H1 (cell line): ENCODE measurements around the gene SSTR4. TPM values are rescaled to one million over a fixed set of nuclear protein-coding genes. Genes with fewer than 3 reads are reported as not detected.

ENCODE experiments used
- CTCF ChIA-PET: fragments of 300-600 bp; sonication (Branson Sonifier 250); formaldehyde crosslinking; loops from one replicate; lab custom pipeline; 2021; ENCODE audit not compliant: partially characterized antibody; lab: Charles Lee
- POLR2A ChIA-PET: fragments of 300-600 bp; sonication (Branson Sonifier 250); formaldehyde crosslinking; loops from one replicate; lab custom pipeline; 2021; ENCODE audit warnings: inconsistent platforms; ENCODE audit not compliant: partially characterized antibody; lab: Charles Lee
- DNase-seq, 2 experiments: peaks; one replicate each; pipeline versions ENCODE4 v3.0.0 to v3.0.0-alpha.2; 2010 to 2022; ENCODE audit warnings: low spot score in 2 of 2, low read depth in 1 of 2, mixed read lengths in 1 of 2
- FAIRE-seq: peaks from 2 replicates; lab custom pipeline; 2011; peaks lifted over from hg19 to GRCh38; lab: Jason Lieb, UNC
- H2AFZ ChIP-seq: 2 replicates; pipeline ENCODE4 v1.8.1; 2012; ENCODE audit warnings: low read length, inconsistent platforms
- H2AK5ac ChIP-seq: 2 replicates; pipeline ENCODE4 v1.6.1; 2013; ENCODE audit warnings: low read depth, low read length
- H2BK120ac ChIP-seq: replicated peaks from 2 replicates; pipeline ENCODE3; 2013; ENCODE audit warnings: low read depth, low read length, inconsistent platforms
- H2BK12ac ChIP-seq: 2 replicates; pipeline ENCODE4 v1.6.1; 2013; ENCODE audit warnings: low read depth, low read length
- H2BK15ac ChIP-seq: 2 replicates; pipeline ENCODE4 v1.6.1; 2013; ENCODE audit warnings: low read length
- H2BK20ac ChIP-seq: 2 replicates; pipeline ENCODE4 v1.6.1; 2013; ENCODE audit warnings: low read length
- H2BK5ac ChIP-seq: 2 replicates; pipeline ENCODE4 v1.6.1; 2013; ENCODE audit warnings: low read depth, low read length
- H3K14ac ChIP-seq: 2 replicates; pipeline ENCODE4 v1.6.1; 2013; ENCODE audit warnings: inconsistent platforms; ENCODE audit not compliant: insufficient read length
- H3K18ac ChIP-seq: 2 replicates; pipeline ENCODE4 v1.6.1; 2013; ENCODE audit warnings: low read length; ENCODE audit errors: extremely low read depth
- H3K23ac ChIP-seq: 2 replicates; pipeline ENCODE4 v1.6.1; 2013; ENCODE audit warnings: inconsistent platforms; ENCODE audit not compliant: insufficient read length
- H3K23me2 ChIP-seq: 2 replicates; pipeline ENCODE4 v1.6.1; 2013; ENCODE audit warnings: low read depth, low read length
- H3K27ac ChIP-seq: 2 replicates; pipeline ENCODE4 v1.6.1; 2011; ENCODE audit warnings: low read depth, low read length, inconsistent platforms
- H3K27me3 ChIP-seq, 4 experiments: replicated peaks in 1 of 4; 1 replicate in 1 of 4; 2 replicates in 3 of 4; pipeline versions ENCODE4 v1.6.1 to v1.8.1; 2011 to 2013; ENCODE audit warnings: low read length in 3 of 4, mild to moderate bottlenecking in 3 of 4, inconsistent platforms in 2 of 4, mixed read lengths in 2 of 4, moderate library complexity in 1 of 4; ENCODE audit not compliant: control insufficient read depth in 3 of 4, insufficient read depth in 3 of 4; ENCODE audit errors: extremely low read depth in 1 of 4
- H3K36me3 ChIP-seq, 4 experiments: 2 replicates each; pipeline versions ENCODE4 v1.6.1 to v1.8.1; 2011 to 2013; ENCODE audit warnings: mild to moderate bottlenecking in 4 of 4, low read length in 3 of 4, moderate library complexity in 2 of 4, control low read depth in 1 of 4, inconsistent platforms in 1 of 4; ENCODE audit not compliant: insufficient read depth in 4 of 4, control insufficient read depth in 2 of 4
- H3K4ac ChIP-seq: replicated peaks from 2 replicates; pipeline ENCODE3; 2013; ENCODE audit warnings: low read length, low read depth, mixed read lengths, inconsistent platforms; ENCODE audit not compliant: insufficient read length
- H3K4me1 ChIP-seq, 4 experiments: replicated peaks in 1 of 4; 1 replicate in 1 of 4; 2 replicates in 3 of 4; pipeline versions ENCODE4 v1.6.1 to v1.8.1; 2011 to 2013; ENCODE audit warnings: low read length in 3 of 4, inconsistent platforms in 2 of 4, mixed read lengths in 1 of 4; ENCODE audit not compliant: insufficient read depth in 4 of 4, control insufficient read depth in 3 of 4
- H3K4me2 ChIP-seq, 2 experiments: 2 replicates each; pipeline versions ENCODE4 v1.6.1 to v1.8.1; 2011 to 2013; ENCODE audit warnings: low read depth in 2 of 2, low read length in 2 of 2, control low read depth in 1 of 2, inconsistent platforms in 1 of 2, mild to moderate bottlenecking in 1 of 2; ENCODE audit not compliant: insufficient read depth in 1 of 2
- H3K4me3 ChIP-seq, 4 experiments: fragments of 200-600, 300-600 bp in 1 of 4; sonication (generic), shearing (Covaris generic), sonication (Bioruptor Twin) in 1 of 4; 2 replicates each; pipeline versions ENCODE4 v1.5.1 to v1.8.1; 2011 to 2016; ENCODE audit warnings: low read length in 4 of 4, low read depth in 3 of 4, control low read depth in 2 of 4, inconsistent platforms in 2 of 4, mild to moderate bottlenecking in 2 of 4, mixed read lengths in 1 of 4, moderate library complexity in 1 of 4; ENCODE audit not compliant: insufficient read depth in 2 of 4; ENCODE audit errors: extremely low read depth in 1 of 4
- H3K56ac ChIP-seq: replicated peaks from 2 replicates; pipeline ENCODE3; 2013; ENCODE audit warnings: low read depth, mild to moderate bottlenecking, mixed read lengths, low read length, inconsistent platforms; ENCODE audit not compliant: insufficient read length
- H3K79me1 ChIP-seq: 2 replicates; pipeline ENCODE4 v1.6.1; 2013; ENCODE audit warnings: low read depth, low read length, control low read depth
- H3K79me2 ChIP-seq, 2 experiments: 2 replicates each; pipeline versions ENCODE4 v1.6.1 to v1.8.1; 2012 to 2013; ENCODE audit warnings: low read length in 2 of 2, mild to moderate bottlenecking in 2 of 2, inconsistent platforms in 1 of 2; ENCODE audit not compliant: insufficient read depth in 2 of 2, control insufficient read depth in 1 of 2
- H3K9ac ChIP-seq, 4 experiments: replicated peaks in 1 of 4; 1 replicate in 1 of 4; 2 replicates in 3 of 4; pipeline versions ENCODE4 v1.6.1 to v1.8.1; 2011 to 2013; ENCODE audit warnings: low read depth in 3 of 4, low read length in 3 of 4, control low read depth in 2 of 4, mild to moderate bottlenecking in 2 of 4, moderate library complexity in 2 of 4, inconsistent platforms in 1 of 4; ENCODE audit errors: extremely low read depth in 1 of 4
- H3K9me3 ChIP-seq, 2 experiments: 2 replicates each; pipeline versions ENCODE4 v1.6.1 to v1.8.1; 2012 to 2013; ENCODE audit warnings: mild to moderate bottlenecking in 2 of 2, moderate library complexity in 2 of 2, control low read depth in 1 of 2, inconsistent platforms in 1 of 2, low read depth in 1 of 2, low read length in 1 of 2, mixed read lengths in 1 of 2; ENCODE audit not compliant: insufficient read depth in 2 of 2
- H4K20me1 ChIP-seq, 2 experiments: replicated peaks in 1 of 2; 2 replicates each; pipeline versions ENCODE3 to v1.8.1; 2011 to 2013; ENCODE audit warnings: inconsistent platforms in 2 of 2, low read length in 2 of 2, mild to moderate bottlenecking in 1 of 2; ENCODE audit not compliant: insufficient read depth in 2 of 2, control insufficient read depth in 1 of 2
- H4K5ac ChIP-seq: 2 replicates; pipeline ENCODE4 v1.6.1; 2013; ENCODE audit warnings: low read length, low read depth, mixed read lengths, inconsistent platforms; ENCODE audit not compliant: insufficient read length
- H4K8ac ChIP-seq: 2 replicates; pipeline ENCODE4 v1.8.0; 2013; ENCODE audit warnings: mild to moderate bottlenecking, moderate library complexity, low read length, inconsistent platforms; ENCODE audit not compliant: insufficient read depth; ENCODE audit errors: extremely low read depth
- H4K91ac ChIP-seq: replicated peaks from 2 replicates; pipeline ENCODE3; 2013; ENCODE audit warnings: low read length, mixed read lengths, inconsistent platforms; ENCODE audit not compliant: insufficient read length
- HDAC2 ChIP-seq, 2 experiments: fragments of 300-600 bp in 1 of 2; sonication (generic) in 1 of 2; IDR thresholded peaks; 2 replicates each; pipeline ENCODE4 v1.6.1; 2011 to 2012; ENCODE audit warnings: low read depth in 2 of 2, low read length in 2 of 2, mild to moderate bottlenecking in 2 of 2, moderate library complexity in 2 of 2, borderline replicate concordance in 1 of 2, inconsistent platforms in 1 of 2
- KDM1A ChIP-seq: fragments of 200-600, 300-600 bp; sonication (generic); IDR thresholded peaks from 2 replicates; pipeline ENCODE4 v1.7.1; 2016; ENCODE audit warnings: mild to moderate bottlenecking, low read length, borderline replicate concordance
- PHF8 ChIP-seq: fragments of 200-600 bp; sonication (generic); conservative IDR thresholded peaks from 2 replicates; pipeline ENCODE4 v1.7.1; 2012; ENCODE audit warnings: low read depth, mild to moderate bottlenecking, inconsistent platforms, low read length, moderate library complexity
- SAP30 ChIP-seq: fragments of 300-600 bp; sonication (generic); IDR thresholded peaks from 2 replicates; pipeline ENCODE4 v1.7.1; 2012; ENCODE audit warnings: low read length, moderate library complexity, mild to moderate bottlenecking, inconsistent platforms; ENCODE audit not compliant: insufficient read depth, insufficient replicate concordance
- whole genome bisulfite sequencing, 2 experiments: shearing (Covaris generic) in 1 of 2; methylation state at CpG; one replicate each; pipeline versions ENCODE4 v1.1.6 to v1.1.7; 2013 to 2015; ENCODE audit warnings: low lambda C conversion rate in 2 of 2, mixed read lengths in 2 of 2, inconsistent platforms in 1 of 2, low coverage in 1 of 2, missing lambda C conversion rate in 1 of 2; ENCODE audit not compliant: insufficient replicate concordance in 2 of 2, insufficient coverage in 1 of 2, insufficient read length in 1 of 2; ENCODE audit errors: extremely low coverage in 1 of 2, missing lambda C conversion rate in 1 of 2; 5-methylcytosine and 5-hydroxymethylcytosine counted together
- polyA plus RNA-seq, 7 experiments: library from polyadenylated mRNA; depleted of rRNA in 3 of 7; stranded (reverse) in 5 of 7; unstranded in 2 of 7; fragments of >200 nt in 5 of 7; fragments of 200-250 nt in 2 of 7; gene quantifications; 1 replicate in 5 of 7; 2 replicates in 1 of 7; 4 replicates in 1 of 7; pipeline versions ENCODE4 v1.2.1 to v1.2.3, GENCODE V29; 2011 to 2013; ENCODE audit warnings: missing spikeins in 2 of 7, mixed read lengths in 2 of 7
- total RNA-seq: library from RNA; stranded (reverse); fragmentation: NEBNext Ultra II Directional; extraction: Animal tissue kit (Norgen Biotek cat#: 25700); gene quantifications from 2 replicates; pipeline ENCODE4 v1.2.1, GENCODE V29; 2021

The SSTR4 gene
- total and polyA plus RNA-seq, 2 of the 8 experiments (the other 6 are each of a cell fraction or from before 2014, with no cell fraction given), result 0.05 TPM; not detected in 1

- Histone ChIP-seq H4K5ac (no peak overlapping the region), H3K23ac (no peak overlapping the region), H3K27me3 (no peaks in the 10 kb centered on the region), H3K79me1 (no peaks in the 10 kb centered on the region), H3K23me2 (no peaks in the 10 kb centered on the region), H2BK20ac (no peak overlapping the region), H3K4me3 (no peak overlapping the region), H4K20me1 (no peaks in the 10 kb centered on the region), H3K18ac (no peak overlapping the region), H2BK5ac (no peak overlapping the region), H3K4me1 (no peaks in the 10 kb centered on the region), H2AK5ac (no peak overlapping the region), H2BK12ac (no peak overlapping the region)
- POLR2A ChIA-PET, result no interaction called here
- no peak for DNase-seq
- TF ChIP-seq KDM1A, result no peak
- TF ChIP-seq SAP30, result no peak
- no peak for TF ChIP-seq PHF8
- TF ChIP-seq HDAC2 (IDR thresholded peaks at IDR 0.05; ENCODE audit: borderline replicate concordance in 1 of 2, low read depth in 2 of 2, low read length in 2 of 2), result no peak
- TF ChIP-seq, all 59 proteins: peak for 0
- no peak overlapping the region for H2BK120ac ChIP-seq
- no peak overlapping the region for H4K91ac ChIP-seq
- no peak overlapping the region for H3K27ac ChIP-seq
- H3K36me3 ChIP-seq, result no peaks in the 10 kb centered on the region
- no peak overlapping the region for H4K8ac ChIP-seq
- no peak overlapping the region for H3K4ac ChIP-seq
- CTCF ChIA-PET, result interaction anchor here (0.7 to 1.1 kb wide), 3 partner anchors 188 to 328 kb away, joined by 3 to 5 read pairs (median 3); no protein-coding TSS in a partner anchor
- no peak for FAIRE-seq
- H3K14ac ChIP-seq, result no peak overlapping the region
- no peak overlapping the region for H3K56ac ChIP-seq
- no peak overlapping the region for H2AFZ ChIP-seq
- no peak overlapping the region for H3K9ac ChIP-seq
- no peaks in the 10 kb centered on the region for H3K9me3 ChIP-seq
- no peak overlapping the region for H2BK15ac ChIP-seq
- H3K79me2 ChIP-seq, result no peaks in the 10 kb centered on the region
- 86% methylated on average over 5 of the region's 5 CpGs; no CpG with 5 or more reads in 1 of the 2 experiments for WGBS, 2 experiments
- no peak overlapping the region for H3K4me2 ChIP-seq
These were observed 21.7 kb upstream of the SSTR4 start for GRCh38 chr20:23013429-23013828.
